MM.1S (cell line): ENCODE data around the gene ECE1.
"Not testable (repeated sequence)": the region's sequence is repeated elsewhere in the genome, so short reads cannot be mapped to it uniquely, and the experiment has no call there.

Experiments used
- DNase-seq: peaks from one replicate; pipeline ENCODE4 v3.0.0-alpha.2; 2015
- H2AFZ ChIP-seq: fragments of 300-600 bp; sonication (generic); 2 replicates; pipeline ENCODE4 v1.6.0; 2016; ENCODE audit warnings: antibody characterized with exemption, low read length
- H3F3A ChIP-seq: fragments of 300-600 bp; sonication (generic); 2 replicates; pipeline ENCODE4 v1.6.1; 2016; ENCODE audit warnings: mild to moderate bottlenecking, antibody characterized with exemption, low read length, moderate library complexity, mixed read lengths; ENCODE audit not compliant: insufficient read depth
- H3K27ac ChIP-seq: fragments of 300-600 bp; sonication (generic); 2 replicates; pipeline ENCODE4 v1.5.1; 2016; ENCODE audit warnings: mild to moderate bottlenecking, low read length
- H3K27me3 ChIP-seq: fragments of 300-600 bp; sonication (generic); replicated peaks from 2 replicates; pipeline ENCODE4 v1.6.0; 2016; ENCODE audit warnings: low read length; ENCODE audit not compliant: insufficient read depth
- H3K36me3 ChIP-seq: fragments of 300-600 bp; sonication (generic); replicated peaks from 2 replicates; pipeline ENCODE4 v1.6.1; 2016; ENCODE audit warnings: mild to moderate bottlenecking, low read length, mixed read lengths; ENCODE audit not compliant: insufficient read depth
- H3K4me1 ChIP-seq: fragments of 300-600 bp; sonication (generic); 2 replicates; pipeline ENCODE4 v1.6.1; 2016; ENCODE audit warnings: low read length, mixed read lengths
- H3K4me2 ChIP-seq: fragments of 300-600 bp; sonication (generic); 2 replicates; pipeline ENCODE4 v1.6.0; 2016; ENCODE audit warnings: low read depth, low read length
- H3K4me3 ChIP-seq: fragments of 300-600 bp; sonication (generic); 2 replicates; pipeline ENCODE4 v1.5.1; 2016; ENCODE audit warnings: low read length, mixed read lengths
- H3K79me2 ChIP-seq: fragments of 300-600 bp; sonication (generic); 2 replicates; pipeline ENCODE4 v1.6.1; 2016; ENCODE audit warnings: mixed run types, low read length, mixed read lengths
- H3K9ac ChIP-seq: fragments of 300-600 bp; sonication (generic); 2 replicates; pipeline ENCODE4 v1.6.1; 2016; ENCODE audit warnings: low read length, mixed read lengths
- H3K9me2 ChIP-seq: fragments of 300-600 bp; sonication (generic); replicated peaks from 2 replicates; pipeline ENCODE4 v1.6.1; 2016; ENCODE audit warnings: mild to moderate bottlenecking, low read length, mixed read lengths; ENCODE audit not compliant: insufficient read depth
- H3K9me3 ChIP-seq: fragments of 300-600 bp; sonication (generic); replicated peaks from 2 replicates; pipeline ENCODE4 v1.6.1; 2016; ENCODE audit warnings: mild to moderate bottlenecking, low read length, mixed read lengths; ENCODE audit not compliant: insufficient read depth
- H4K20me1 ChIP-seq: fragments of 300-600 bp; sonication (generic); 2 replicates; pipeline ENCODE4 v1.6.1; 2016; ENCODE audit warnings: mild to moderate bottlenecking, low read length, moderate library complexity, mixed read lengths; ENCODE audit not compliant: insufficient read depth
- CTCF ChIP-seq: fragments of 300-600 bp; sonication (generic); IDR thresholded peaks from 2 replicates; pipeline ENCODE4 v1.5.1; 2016; ENCODE audit warnings: antibody characterized with exemption, low read length, mixed read lengths
- EZH2 ChIP-seq: fragments of 300-600 bp; sonication (generic); optimal IDR thresholded peaks from 2 replicates; pipeline ENCODE3; 2017; ENCODE audit warnings: low read depth, mild to moderate bottlenecking, antibody characterized with exemption, low read length, mixed read lengths
- EZH2phosphoT487 ChIP-seq: fragments of 300-600 bp; sonication (generic); IDR thresholded peaks from 2 replicates; pipeline ENCODE4 v1.6.1; 2018; ENCODE audit warnings: antibody characterized with exemption, low read length

Gene ECE1

GRCh38 chr1:21201650-21202049, 88.6 kb downstream of the ECE1 start:
- no peak for DNase-seq
- Histone ChIP-seq H3K9ac (no peak overlapping the region), H3K4me1 (no peaks in the 10 kb centered on the region), H3K9me2 (no peaks in the 10 kb centered on the region), H3K79me2 (no peaks in the 10 kb centered on the region), H3F3A (no peaks in the 10 kb centered on the region), H3K27me3 (no peaks in the 10 kb centered on the region), H2AFZ (no peak overlapping the region), H3K36me3 (no peaks in the 10 kb centered on the region), H3K27ac (no peak overlapping the region), H3K9me3 (no peaks in the 10 kb centered on the region), H3K4me2 (no peak overlapping the region), H4K20me1 (no peaks in the 10 kb centered on the region), H3K4me3 (no peak overlapping the region)
- no peak for TF ChIP-seq CTCF
- no peak for TF ChIP-seq EZH2phosphoT487
- TF ChIP-seq EZH2: no peak

DNA sequence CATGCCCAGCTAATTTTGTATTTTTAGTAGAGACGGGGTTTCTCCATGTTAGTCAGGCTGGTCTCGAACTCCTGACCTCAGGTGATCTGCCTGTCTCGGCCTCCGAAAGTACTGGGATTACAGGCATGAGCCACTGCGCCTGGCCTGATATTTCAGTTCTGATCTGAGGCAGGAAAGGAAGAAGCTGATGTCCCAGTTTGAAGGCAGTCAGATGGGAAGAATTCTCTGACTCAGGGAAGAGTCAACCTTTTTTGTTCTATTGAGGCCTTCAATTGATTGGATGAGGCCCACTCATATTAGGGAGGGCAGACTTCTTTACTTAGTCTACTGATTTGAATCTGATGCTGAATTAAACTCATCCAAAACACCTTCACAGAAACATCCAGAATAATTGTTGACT, 89.0 kb downstream of the ECE1 start:
- H3F3A ChIP-seq, H3K27me3 ChIP-seq, H3K27ac ChIP-seq, H3K4me1 ChIP-seq, H4K20me1 ChIP-seq, H3K36me3 ChIP-seq, H3K4me2 ChIP-seq, H3K9me3 ChIP-seq, H3K9me2 ChIP-seq, H3K79me2 ChIP-seq, H3K4me3 ChIP-seq, H2AFZ ChIP-seq, DNase-seq, H3K9ac ChIP-seq: not testable (repeated sequence)

GRCh38 chr1:21200767-21201166, 89.5 kb downstream of the ECE1 start:
- H3K9me2 ChIP-seq: no peaks in the 10 kb centered on the region
- no peak overlapping the region for H2AFZ ChIP-seq
- no peaks in the 10 kb centered on the region for H4K20me1 ChIP-seq
- H3F3A ChIP-seq: no peaks in the 10 kb centered on the region
- no peak overlapping the region for H3K9ac ChIP-seq
- DNase-seq: no peak
- no peak overlapping the region for H3K27ac ChIP-seq
- no peaks in the 10 kb centered on the region for H3K4me1 ChIP-seq
- no peak overlapping the region for H3K4me3 ChIP-seq
- H3K36me3 ChIP-seq: no peaks in the 10 kb centered on the region
- H3K9me3 ChIP-seq: no peaks in the 10 kb centered on the region
- TF ChIP-seq EZH2phosphoT487 (no peak), CTCF (no peak), EZH2 (no peak)
- H3K79me2 ChIP-seq: no peaks in the 10 kb centered on the region
- no peaks in the 10 kb centered on the region for H3K27me3 ChIP-seq
- H3K4me2 ChIP-seq: no peak overlapping the region

DNA sequence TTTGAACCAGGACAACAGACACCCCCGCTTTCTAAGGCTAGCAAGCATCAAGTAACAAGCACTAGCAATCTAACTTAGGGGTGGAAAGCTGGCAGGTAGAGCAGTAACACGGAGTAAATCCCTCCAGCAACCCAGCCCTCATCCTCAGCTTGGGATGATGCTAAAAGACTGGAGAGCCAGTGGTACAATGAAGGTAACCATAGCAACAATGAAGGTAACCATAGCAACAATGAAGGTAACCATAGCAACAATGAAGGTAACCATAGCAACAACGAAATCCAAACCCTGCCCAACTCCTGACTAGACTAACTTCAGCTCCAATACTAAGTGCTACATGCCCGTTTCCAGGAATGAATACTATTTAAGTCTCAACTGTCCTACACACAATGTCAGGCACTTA, 91.3 kb downstream of the ECE1 start:
- Histone ChIP-seq H3K9ac (no peak overlapping the region), H3K27me3 (no peaks in the 10 kb centered on the region), H3K4me1 (no peaks in the 10 kb centered on the region), H3K4me2 (no peak overlapping the region), H3K9me2 (no peaks in the 10 kb centered on the region), H3K9me3 (no peaks in the 10 kb centered on the region), H2AFZ (no peak overlapping the region), H3K4me3 (no peak overlapping the region), H3F3A (no peaks in the 10 kb centered on the region), H3K79me2 (no peaks in the 10 kb centered on the region), H3K27ac (no peak overlapping the region), H4K20me1 (no peaks in the 10 kb centered on the region), H3K36me3 (no peaks in the 10 kb centered on the region)
- no peak for DNase-seq
- no peak for TF ChIP-seq EZH2phosphoT487
- no peak for TF ChIP-seq EZH2
- TF ChIP-seq CTCF: no peak
